ENCODE results near the gene GOLGA3.

GOLGA3 gene

DNA sequence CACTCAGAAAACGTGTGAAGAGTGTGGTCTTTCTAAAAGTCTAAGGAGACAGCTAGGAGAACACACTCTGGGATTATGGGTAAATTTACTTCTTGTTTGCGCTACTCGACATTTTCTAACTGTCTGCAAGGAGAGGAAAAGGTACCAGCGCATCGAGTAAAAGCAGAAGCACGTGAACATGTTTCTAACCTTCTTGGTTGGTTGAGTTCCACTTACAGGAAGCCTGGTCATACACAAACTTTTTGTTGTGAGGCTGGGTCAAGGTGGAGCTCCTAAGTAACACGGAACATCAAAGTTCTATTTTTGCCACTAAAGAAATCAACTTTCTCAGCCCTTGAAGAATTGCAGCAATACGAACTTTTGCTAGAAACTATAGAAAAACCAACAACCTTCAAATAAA is 87.0 kb downstream of the GOLGA3 start:
- DNase-seq, result no peak

DNA sequence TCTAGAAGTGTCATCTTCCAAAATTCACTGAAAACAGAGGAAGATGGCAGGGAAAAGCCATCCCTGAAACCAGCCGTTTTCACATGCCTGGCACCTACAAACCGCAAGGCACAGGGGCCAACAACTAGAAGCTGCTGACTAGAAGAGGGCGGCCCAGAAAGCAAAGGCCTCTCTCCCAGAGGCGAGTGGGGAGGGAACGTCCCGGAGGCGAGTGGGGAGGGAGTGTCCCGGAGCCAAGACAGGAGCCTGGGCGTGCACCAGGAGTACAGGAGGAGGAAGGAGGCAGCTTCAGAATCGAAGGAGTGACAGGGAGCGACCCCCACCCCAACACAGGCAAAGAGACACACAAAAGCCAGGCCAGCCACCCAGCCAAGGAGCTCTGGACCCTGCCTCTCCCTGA is 88.0 kb downstream of the GOLGA3 start:
- no peak for DNase-seq

DNA sequence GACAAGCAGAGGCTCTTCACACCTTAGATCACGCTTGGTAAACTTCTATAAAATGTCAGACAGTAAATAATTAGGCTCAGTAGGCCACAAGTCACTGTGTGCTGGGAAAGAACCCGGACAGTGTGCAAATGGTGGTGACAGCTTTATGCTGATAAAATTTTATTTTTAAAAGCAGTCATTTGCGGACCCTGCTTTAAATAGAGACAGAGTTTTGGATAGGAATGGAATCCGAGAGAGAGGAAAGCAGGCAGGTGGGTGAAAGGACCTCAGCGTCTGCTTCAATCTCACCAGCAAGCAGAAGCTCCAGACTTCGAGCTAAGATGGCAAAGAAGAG is 88.4 kb downstream of the GOLGA3 start:
- no peak for DNase-seq

GRCh38 chr12:132739600-132740312 is 88.9 kb downstream of the GOLGA3 start:
- no peak for DNase-seq

DNA sequence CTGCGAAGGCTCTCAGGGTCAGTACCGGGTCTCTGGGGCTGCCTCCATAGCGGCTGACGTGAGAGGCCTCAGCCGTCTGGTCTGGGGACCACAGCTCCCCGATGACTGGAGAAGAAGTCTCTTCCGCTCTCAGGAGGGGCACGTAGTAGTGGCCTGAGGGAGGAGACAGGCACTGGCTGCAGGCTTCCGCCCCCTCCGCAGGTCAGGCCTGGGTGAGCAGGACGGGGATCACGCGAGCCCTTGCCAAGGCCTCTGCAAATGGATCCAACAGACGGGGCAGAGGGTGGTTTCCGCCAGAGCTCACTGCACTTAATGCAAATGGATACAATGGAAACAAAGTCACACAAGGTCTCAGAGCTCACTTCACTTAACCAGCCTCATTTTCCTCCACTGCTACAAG is 91.8 kb downstream of the GOLGA3 start:
- DNase-seq, result no peak

- no peak for DNase-seq
These were observed 92.3 kb downstream of the GOLGA3 start for GRCh38 chr12:132736378-132736777.

GRCh38 chr12:132735496-132735895 is 93.2 kb downstream of the GOLGA3 start:
- no peak for DNase-seq

- DNase-seq, result no peak
These were observed 94.5 kb downstream of the GOLGA3 start for GRCh38 chr12:132734206-132734605.

- no peak for DNase-seq
These were observed 97.1 kb downstream of the GOLGA3 start for GRCh38 chr12:132731574-132731973.

- no peak for DNase-seq
These were observed 98.3 kb downstream of the GOLGA3 start for GRCh38 chr12:132730353-132730752.

DNA sequence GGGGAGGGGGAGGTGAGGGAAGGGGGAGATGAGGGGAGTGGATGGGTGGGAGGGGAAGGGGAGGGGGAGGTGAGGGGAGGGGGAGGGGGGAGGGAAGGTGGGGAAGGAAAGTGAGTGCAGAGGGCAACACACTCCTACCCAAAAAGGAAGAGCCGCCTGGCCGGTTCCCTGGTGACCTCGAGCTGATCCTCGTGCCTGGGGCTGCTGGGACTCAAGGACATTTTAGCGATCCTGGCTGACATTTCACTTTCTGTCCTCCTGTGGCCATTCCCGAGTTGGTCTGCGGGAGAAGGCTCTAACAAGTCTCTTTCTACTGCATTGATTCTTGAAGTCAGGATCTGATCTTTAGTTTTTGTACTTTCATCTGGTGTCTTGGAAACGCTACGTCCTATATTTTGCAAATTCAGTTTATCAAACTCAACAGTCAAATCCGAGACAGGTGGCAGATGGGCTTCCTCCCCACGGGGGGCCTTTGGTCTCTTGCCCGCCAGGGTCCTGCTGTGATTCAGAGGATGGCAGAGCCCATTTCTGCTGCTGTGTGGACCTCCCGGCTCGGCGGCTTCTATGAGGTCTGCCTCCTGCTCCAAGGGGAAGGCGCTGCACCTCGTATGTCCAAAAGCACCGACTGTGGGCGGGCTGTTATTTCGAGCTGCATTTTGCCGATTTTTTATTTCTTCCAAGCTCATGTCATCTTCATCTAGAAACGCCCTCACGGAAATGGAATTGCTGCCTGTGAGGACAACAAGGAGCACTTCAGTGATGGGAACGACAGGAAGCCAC is 98.9 kb downstream of the GOLGA3 start:
- DNase-seq, result no peak

GRCh38 chr12:132728502-132728901 is 100.2 kb downstream of the GOLGA3 start:
- no peak for DNase-seq

DNA sequence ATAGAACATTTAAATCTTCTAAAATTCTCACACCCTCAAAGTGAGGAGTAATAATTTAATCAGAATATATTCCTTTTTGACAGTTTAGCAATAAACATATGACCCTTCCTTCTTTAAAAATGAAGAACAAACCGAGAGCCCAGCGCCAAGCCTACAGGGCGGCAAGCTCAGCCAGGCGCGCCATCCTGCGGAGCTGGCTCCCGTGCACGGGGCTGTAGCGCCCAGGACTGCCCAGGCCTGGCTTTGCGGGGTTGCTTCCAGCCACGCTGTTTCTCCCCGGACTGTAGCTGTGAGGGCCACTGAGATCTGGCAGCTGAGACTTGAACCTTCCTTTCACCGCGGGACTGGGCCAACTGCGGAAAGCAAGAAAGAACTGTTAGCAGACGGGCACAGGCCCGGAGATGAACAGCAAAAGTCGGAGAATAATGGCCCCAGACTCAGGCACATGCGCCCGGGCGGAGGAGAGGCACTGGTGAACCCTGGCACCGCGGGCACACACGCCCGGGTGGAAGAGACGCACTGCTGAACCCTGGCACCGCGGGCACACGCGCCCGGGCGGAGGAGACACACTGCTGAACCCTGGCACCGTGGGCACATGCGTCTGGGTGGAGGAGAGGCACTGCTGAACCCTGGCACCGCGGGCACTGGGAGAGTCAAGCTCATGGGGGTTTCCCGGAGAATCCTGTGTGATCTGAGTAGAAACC is 101.4 kb downstream of the GOLGA3 start:
- no peak for DNase-seq

DNA sequence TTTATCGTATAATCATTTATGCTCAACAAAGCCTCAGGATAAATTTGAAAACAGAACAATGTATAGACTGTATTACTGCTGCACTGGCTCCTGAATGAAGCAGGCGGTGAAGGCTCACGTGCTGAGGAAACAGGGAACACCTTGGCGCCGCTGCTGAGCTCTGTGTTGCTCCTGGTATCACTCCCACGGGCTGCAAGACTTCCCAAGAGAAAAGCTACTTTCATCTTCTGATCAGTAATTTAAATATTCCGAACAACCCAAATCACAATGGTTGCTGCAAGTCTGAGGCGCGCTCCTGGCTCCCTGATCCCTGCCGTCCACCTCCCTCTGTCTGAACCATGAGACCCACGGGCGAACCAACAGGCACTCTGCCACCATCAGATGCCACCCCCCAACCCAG is 102.3 kb downstream of the GOLGA3 start:
- DNase-seq, result no peak

DNA sequence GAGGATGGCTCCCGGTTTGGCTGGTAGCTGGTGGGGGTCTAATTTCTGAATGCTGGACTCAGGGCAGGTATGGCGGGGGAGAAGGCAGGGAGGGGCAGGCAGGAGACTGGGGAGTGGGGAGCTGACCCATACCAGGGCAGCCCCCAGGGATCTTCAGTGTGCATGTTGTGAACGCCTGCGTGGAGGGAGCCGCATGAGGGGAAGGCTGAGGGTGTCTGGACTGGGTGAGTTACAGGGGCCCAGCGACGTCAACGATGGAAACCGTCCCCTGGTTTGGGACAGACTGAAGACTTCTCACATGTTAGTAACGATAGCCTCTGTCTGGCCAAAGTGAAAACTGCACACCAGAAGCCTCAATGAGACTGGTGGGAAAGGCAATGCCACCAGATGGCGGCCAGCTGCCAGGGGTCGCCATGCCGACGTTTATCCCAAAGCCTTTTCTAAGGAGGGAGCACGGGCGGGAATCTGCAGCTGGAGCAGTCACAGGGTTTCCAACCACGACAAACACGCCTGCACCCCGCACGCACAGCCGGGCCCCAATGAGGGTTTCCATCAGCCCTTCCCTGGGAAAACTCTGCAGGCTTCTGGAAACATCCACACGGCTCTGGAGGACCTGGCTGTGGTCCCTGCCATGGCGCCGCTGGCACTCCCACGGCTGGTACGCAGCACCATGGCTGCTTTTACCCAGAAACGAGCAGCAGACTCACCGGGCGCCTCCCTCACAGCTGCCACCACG is 104.0 kb downstream of the GOLGA3 start:
- no peak for DNase-seq

- no peak for DNase-seq
These were observed 104.9 kb downstream of the GOLGA3 start for GRCh38 chr12:132723764-132724140.

DNA sequence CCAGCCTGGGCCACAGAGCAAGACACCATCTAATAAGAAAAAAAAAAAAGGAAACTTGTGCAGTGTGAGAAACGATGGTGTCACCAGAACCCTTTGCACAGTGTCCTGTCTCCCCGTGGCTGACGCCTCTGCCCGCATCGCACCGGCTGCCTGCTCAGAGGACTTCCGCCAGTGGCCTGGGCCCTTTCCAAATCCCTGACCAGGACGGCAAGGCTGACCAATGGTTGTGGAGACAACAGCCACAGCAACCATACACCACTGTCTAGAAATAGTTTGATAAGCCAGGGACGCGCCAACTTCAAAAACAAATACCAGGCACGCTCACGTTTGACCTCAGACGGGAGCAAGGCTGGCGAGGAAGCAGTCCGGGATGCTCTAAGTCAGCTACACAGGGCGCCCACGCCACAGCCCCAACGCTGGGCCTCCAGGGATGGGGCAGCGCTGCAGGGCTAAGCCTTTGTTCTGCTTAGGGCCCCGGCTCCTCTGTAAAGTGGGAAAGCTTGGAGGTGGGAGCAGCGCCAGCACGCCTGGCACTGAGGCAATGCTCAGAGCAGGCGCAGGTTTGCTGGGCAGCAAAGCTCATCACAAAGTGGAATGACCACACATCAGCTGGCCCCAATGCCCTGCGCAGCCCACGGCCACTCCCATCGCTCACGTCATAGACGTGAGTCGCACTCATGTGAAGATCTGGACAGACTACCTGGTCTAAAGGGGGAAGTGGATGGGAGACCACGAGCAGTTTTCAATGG is 105.5 kb downstream of the GOLGA3 start:
- DNase-seq, result no peak

GRCh38 chr12:132720606-132721345 is 107.9 kb downstream of the GOLGA3 start:
- no peak for DNase-seq

GRCh38 chr12:132719954-132720324 is 108.7 kb downstream of the GOLGA3 start:
- no peak for DNase-seq

DNA sequence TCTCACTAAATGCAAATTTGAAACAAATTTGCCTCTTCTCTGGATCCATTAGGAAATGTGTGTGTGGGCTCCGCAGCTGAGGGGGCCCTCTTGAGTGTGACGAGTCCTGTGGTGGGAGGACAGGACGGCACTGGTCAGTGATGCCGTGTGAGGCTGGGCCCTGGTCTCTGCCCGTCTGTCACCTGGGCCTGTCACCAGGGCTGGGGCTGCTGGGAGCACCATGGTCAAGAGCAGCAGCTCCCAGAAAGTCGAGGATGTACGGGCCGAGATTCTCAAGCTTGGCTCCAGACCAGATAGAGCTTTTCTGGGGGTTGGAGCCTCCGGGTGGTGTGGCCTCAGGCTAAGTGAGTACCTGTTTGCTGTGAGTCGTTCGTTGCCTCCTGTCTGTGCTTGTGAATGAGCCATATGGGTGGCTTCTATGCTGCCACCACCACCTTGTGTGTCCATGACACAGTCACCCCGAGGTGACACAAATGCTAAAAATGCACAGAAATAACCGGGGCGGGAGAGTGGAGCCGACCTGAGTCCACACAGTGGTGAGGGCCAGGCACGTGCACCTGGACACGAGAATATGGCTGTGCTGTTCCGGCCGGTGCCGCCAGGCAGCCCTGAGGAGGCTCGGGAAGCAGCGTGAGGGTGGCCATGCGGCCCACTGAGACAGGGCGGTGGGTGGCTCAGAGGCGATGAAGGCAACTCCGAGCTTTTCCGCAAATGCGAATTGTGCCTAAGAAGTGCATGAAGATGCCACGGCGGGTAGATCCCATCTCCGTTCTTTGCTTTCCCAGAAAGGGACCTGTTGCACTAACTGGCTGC is 109.3 kb downstream of the GOLGA3 start:
- no peak for DNase-seq
